WTC11 (cell line): Measurements from ENCODE around the gene ASNSD1. TPM values are rescaled to one million over a fixed set of nuclear protein-coding genes. Genes with fewer than 3 reads are reported as not detected.
"Not testable (repeated sequence)": the region's sequence is repeated elsewhere in the genome, so short reads cannot be mapped to it uniquely, and the experiment has no call there.

Source experiments
- ATAC-seq: fragments of 200-7000 bp; cut with Tn5 transposase; 2 replicates; pipeline ENCODE4 v1.10.0; 2021; ENCODE audit warnings: mild to moderate bottlenecking, moderate library complexity
- CTCF ChIA-PET: fragments of 300-600 bp; sonication (Branson Sonifier 250); formaldehyde crosslinking; loops from one replicate; lab custom pipeline; 2021; ENCODE audit warnings: antibody characterized with exemption; lab: Charles Lee
- POLR2A ChIA-PET: fragments of 350-600 bp; sonication (Branson Sonifier 250); formaldehyde crosslinking; loops from one replicate; lab custom pipeline; 2021; ENCODE audit warnings: antibody characterized with exemption; lab: Charles Lee
- DNase-seq: peaks from one replicate; pipeline ENCODE4 v3.0.0; 2021; ENCODE audit warnings: low spot score
- H3K27ac Mint-ChIP-seq: 2 replicates; pipeline ENCODE4 v1.8.0; 2021; ENCODE audit warnings: mixed read lengths
- H3K27me3 Mint-ChIP-seq: 2 replicates; pipeline ENCODE4 v1.8.0; 2021; ENCODE audit warnings: low read depth, mild to moderate bottlenecking, moderate library complexity, mixed read lengths
- H3K36me3 Mint-ChIP-seq: 2 replicates; pipeline ENCODE4 v1.8.0; 2021; ENCODE audit warnings: mixed read lengths
- H3K4me1 Mint-ChIP-seq: 2 replicates; pipeline ENCODE4 v1.8.0; 2022; ENCODE audit warnings: mixed read lengths
- H3K4me3 Mint-ChIP-seq: 2 replicates; pipeline ENCODE4 v1.8.0; 2021; ENCODE audit warnings: mild to moderate bottlenecking, moderate library complexity, mixed read lengths
- H3K9me3 Mint-ChIP-seq: 2 replicates; pipeline ENCODE4 v1.8.0; 2021; ENCODE audit warnings: mixed read lengths
- EMX1 ChIP-seq: fragments of 250-450 bp; sonication (Bioruptor Pico); IDR thresholded peaks from 2 replicates; pipeline ENCODE4 v1.8.0; 2021; ENCODE audit warnings: mild to moderate bottlenecking
- FOXK1 ChIP-seq: sonication (generic); formaldehyde crosslinking; IDR thresholded peaks from 2 replicates; pipeline ENCODE4 v1.8.0; 2022; ENCODE audit warnings: mild to moderate bottlenecking, moderate library complexity, missing genetic modification reagents
- HMGA2 ChIP-seq: fragments of 250-450 bp; sonication (Bioruptor Pico); IDR thresholded peaks from 2 replicates; pipeline ENCODE4 v1.4.0; 2021; ENCODE audit warnings: mild to moderate bottlenecking, moderate library complexity
- MAX ChIP-seq: sonication (generic); formaldehyde crosslinking; IDR thresholded peaks from 2 replicates; pipeline ENCODE4 v1.8.0; 2022; ENCODE audit warnings: mild to moderate bottlenecking, missing genetic modification reagents
- MXD4 ChIP-seq: fragments of 250-450 bp; sonication (Bioruptor Pico); IDR thresholded peaks from 2 replicates; pipeline ENCODE4 v1.8.0; 2021; ENCODE audit warnings: mild to moderate bottlenecking, moderate library complexity, borderline replicate concordance
- MYBL2 ChIP-seq: sonication (generic); formaldehyde crosslinking; IDR thresholded peaks from 2 replicates; pipeline ENCODE4 v1.8.1; 2023; ENCODE audit warnings: mild to moderate bottlenecking, moderate library complexity, missing genetic modification reagents
- NFYB ChIP-seq: sonication (generic); formaldehyde crosslinking; conservative IDR thresholded peaks from 2 replicates; pipeline ENCODE4 v1.8.0; 2022; ENCODE audit warnings: low read depth, missing genetic modification reagents
- OVOL2 ChIP-seq: fragments of 250-450 bp; sonication (Bioruptor Pico); IDR thresholded peaks from 2 replicates; pipeline ENCODE4 v1.9.0; 2021; ENCODE audit warnings: mild to moderate bottlenecking, borderline replicate concordance
- SMAD3 ChIP-seq: sonication (generic); formaldehyde crosslinking; IDR thresholded peaks from 2 replicates; pipeline ENCODE4 v1.8.0; 2022; ENCODE audit warnings: missing genetic modification reagents, mild to moderate bottlenecking, borderline replicate concordance
- SP1 ChIP-seq: sonication (generic); formaldehyde crosslinking; conservative IDR thresholded peaks from 2 replicates; pipeline ENCODE4 v1.8.1; 2022; ENCODE audit warnings: missing genetic modification reagents
- TCF7 ChIP-seq: sonication (generic); formaldehyde crosslinking; IDR thresholded peaks from 2 replicates; pipeline ENCODE4 v1.8.0; 2022; ENCODE audit warnings: mild to moderate bottlenecking, low read depth, missing genetic modification reagents, moderate library complexity
- USF1 ChIP-seq: sonication (generic); formaldehyde crosslinking; IDR thresholded peaks from 2 replicates; pipeline ENCODE4 v1.8.0; 2022; ENCODE audit warnings: mild to moderate bottlenecking, missing genetic modification reagents
- ZMAT4 ChIP-seq: fragments of 250-450 bp; sonication (Bioruptor Pico); IDR thresholded peaks from 2 replicates; pipeline ENCODE4 v1.9.0; 2021; ENCODE audit warnings: mild to moderate bottlenecking
- ZNF396 ChIP-seq: fragments of 250-450 bp; sonication (Bioruptor Pico); IDR thresholded peaks from 2 replicates; pipeline ENCODE4 v1.8.0; 2021; ENCODE audit warnings: mild to moderate bottlenecking, moderate library complexity, borderline replicate concordance
- ZNF423 ChIP-seq: fragments of 250-450 bp; sonication (Bioruptor Pico); IDR thresholded peaks from 2 replicates; pipeline ENCODE4 v2.1.2; 2022; ENCODE audit warnings: mild to moderate bottlenecking, moderate library complexity
- ZNF671 ChIP-seq: fragments of 250-450 bp; sonication (Bioruptor Pico); IDR thresholded peaks from 2 replicates; pipeline ENCODE4 v1.8.0; 2021; ENCODE audit warnings: mild to moderate bottlenecking
- total RNA-seq: library from RNA; stranded (reverse); gene quantifications from 3 replicates; pipeline ENCODE4 v1.2.3, GENCODE V29; 2021
- TF ChIP-seq, protein P1 (sequence below): sonication (generic); formaldehyde crosslinking; IDR thresholded peaks from 2 replicates; pipeline ENCODE4 v1.8.1; 2023; ENCODE audit warnings: mild to moderate bottlenecking, missing genetic modification reagents, moderate library complexity
- TF ChIP-seq, protein P2 (sequence below): sonication (generic); formaldehyde crosslinking; IDR thresholded peaks from 2 replicates; pipeline ENCODE4 v1.8.0; 2022; ENCODE audit warnings: mild to moderate bottlenecking, missing genetic modification reagents

ASNSD1 gene
- total RNA-seq, 1 experiment from 2014 or later = 30.5 TPM

DNA sequence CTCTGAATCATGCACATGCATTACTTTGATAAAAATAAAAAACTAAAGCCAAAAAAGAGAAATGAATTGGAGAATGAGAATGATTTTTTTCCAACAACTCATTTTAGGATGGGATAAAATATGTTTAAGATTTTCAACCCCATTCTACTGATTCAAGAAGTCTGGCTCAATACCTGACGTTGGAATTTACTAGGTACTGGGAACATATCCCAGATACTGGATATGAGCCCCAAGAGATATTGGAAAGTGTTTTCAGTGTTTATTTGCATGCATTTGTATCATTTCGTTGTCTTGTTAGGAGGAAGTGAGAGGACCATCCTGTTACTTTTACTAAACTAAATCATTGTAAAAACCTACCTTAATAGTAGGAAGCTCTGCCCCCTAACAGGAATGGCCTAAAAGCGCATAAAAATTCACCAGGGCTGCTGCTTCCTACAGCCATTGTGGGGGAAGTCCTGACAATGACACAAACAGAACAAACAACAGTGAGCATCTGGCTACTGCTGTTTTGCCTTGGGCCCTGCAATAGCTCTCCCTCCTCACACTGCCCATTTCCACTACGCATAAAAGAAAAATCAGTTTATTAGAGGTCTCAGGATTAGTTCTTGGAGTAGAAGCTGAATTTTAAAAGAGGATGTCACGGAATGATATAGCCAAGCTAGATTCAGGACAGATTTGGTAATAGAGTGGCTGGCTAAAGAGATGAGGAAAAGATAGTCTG is 48.4 kb downstream of the ASNSD1 start (continued):
- no peak for TF ChIP-seq ZNF396
- TF ChIP-seq MAX (CRISPR knock-in tag) = no peak
- TF ChIP-seq FOXK1 = no peak
- no peak for TF ChIP-seq MYBL2
- TF ChIP-seq, protein P1, sequence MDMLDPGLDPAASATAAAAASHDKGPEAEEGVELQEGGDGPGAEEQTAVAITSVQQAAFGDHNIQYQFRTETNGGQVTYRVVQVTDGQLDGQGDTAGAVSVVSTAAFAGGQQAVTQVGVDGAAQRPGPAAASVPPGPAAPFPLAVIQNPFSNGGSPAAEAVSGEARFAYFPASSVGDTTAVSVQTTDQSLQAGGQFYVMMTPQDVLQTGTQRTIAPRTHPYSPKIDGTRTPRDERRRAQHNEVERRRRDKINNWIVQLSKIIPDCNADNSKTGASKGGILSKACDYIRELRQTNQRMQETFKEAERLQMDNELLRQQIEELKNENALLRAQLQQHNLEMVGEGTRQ (CRISPR knock-in tag) = no peak
- TF ChIP-seq NFYB (CRISPR knock-in tag) = no peak
- no peak for TF ChIP-seq OVOL2 (CRISPR knock-in tag)
- TF ChIP-seq SMAD3 = no peak

DNA sequence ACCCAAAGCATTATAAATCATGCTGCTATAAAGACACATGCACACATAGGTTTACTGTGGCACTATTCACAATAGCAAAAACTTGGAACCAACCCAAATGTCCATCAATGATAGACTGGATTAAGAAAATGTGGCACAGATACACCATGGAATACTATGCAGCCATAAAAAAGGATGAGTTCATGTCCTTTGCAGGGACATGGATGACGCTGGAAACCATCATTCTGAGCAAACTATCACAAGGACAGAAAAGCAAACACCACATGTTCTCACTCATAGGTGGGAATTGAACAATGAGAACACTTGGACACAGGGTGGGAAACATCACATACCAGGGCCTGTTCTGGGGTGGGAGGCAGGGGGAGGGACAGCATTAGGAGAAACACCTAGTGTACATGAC is 56.3 kb downstream of the ASNSD1 start:
- POLR2A ChIA-PET, ATAC-seq, H3K27ac Mint-ChIP-seq, H3K4me3 Mint-ChIP-seq, H3K4me1 Mint-ChIP-seq, DNase-seq, CTCF ChIA-PET: not testable (repeated sequence)
- Mint-ChIP-seq H3K9me3 (peaks cover 50% of the 10 kb centered on the region), H3K36me3 (peaks cover 20% of the 10 kb centered on the region), H3K27me3 (peaks cover 11% of the 10 kb centered on the region)

GRCh38 chr2:189719571-189719970 is 58.3 kb downstream of the ASNSD1 start:
- no peak overlapping the region for H3K27ac Mint-ChIP-seq
- TF ChIP-seq MXD4 (CRISPR knock-in tag) = no peak
- TF ChIP-seq, protein P2, sequence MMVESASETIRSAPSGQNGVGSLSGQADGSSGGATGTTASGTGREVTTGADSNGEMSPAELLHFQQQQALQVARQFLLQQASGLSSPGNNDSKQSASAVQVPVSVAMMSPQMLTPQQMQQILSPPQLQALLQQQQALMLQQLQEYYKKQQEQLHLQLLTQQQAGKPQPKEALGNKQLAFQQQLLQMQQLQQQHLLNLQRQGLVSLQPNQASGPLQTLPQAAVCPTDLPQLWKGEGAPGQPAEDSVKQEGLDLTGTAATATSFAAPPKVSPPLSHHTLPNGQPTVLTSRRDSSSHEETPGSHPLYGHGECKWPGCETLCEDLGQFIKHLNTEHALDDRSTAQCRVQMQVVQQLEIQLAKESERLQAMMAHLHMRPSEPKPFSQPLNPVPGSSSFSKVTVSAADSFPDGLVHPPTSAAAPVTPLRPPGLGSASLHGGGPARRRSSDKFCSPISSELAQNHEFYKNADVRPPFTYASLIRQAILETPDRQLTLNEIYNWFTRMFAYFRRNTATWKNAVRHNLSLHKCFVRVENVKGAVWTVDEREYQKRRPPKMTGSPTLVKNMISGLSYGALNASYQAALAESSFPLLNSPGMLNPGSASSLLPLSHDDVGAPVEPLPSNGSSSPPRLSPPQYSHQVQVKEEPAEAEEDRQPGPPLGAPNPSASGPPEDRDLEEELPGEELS (CRISPR knock-in tag) = no peak
- TF ChIP-seq ZNF423 (CRISPR knock-in tag) = no peak
- TF ChIP-seq HMGA2 (CRISPR knock-in tag) = no peak
- TF ChIP-seq TCF7 (CRISPR knock-in tag) = no peak
- TF ChIP-seq ZMAT4 (CRISPR knock-in tag) = no peak
- no peak for TF ChIP-seq USF1 (CRISPR knock-in tag)
- no peak for TF ChIP-seq SP1 (CRISPR knock-in tag)
- TF ChIP-seq MYBL2 = no peak
- no peak for TF ChIP-seq ZNF671 (CRISPR knock-in tag)
- no peak for TF ChIP-seq EMX1 (CRISPR knock-in tag)
- DNase-seq = no peak
- CTCF ChIA-PET = no interaction called here
- peaks cover 2% of the 10 kb centered on the region for H3K27me3 Mint-ChIP-seq
- H3K9me3 Mint-ChIP-seq = peaks cover 33% of the 10 kb centered on the region
- H3K36me3 Mint-ChIP-seq = 0 out of 2 replicates have a peak, but pooled peaks cover 2% of the 10 kb centered on the region
- no peaks in the 10 kb centered on the region for H3K4me1 Mint-ChIP-seq
- no peak overlapping the region for H3K4me3 Mint-ChIP-seq
- no peak for ATAC-seq
- POLR2A ChIA-PET = no interaction called here

Other genes with a start within 250 kb of the ASNSD1 start
- 59.0 to 68.3 TPM (median 64.8 TPM) in 3 replicates for gene WDR75, start 220.0 kb upstream of the ASNSD1 start, total RNA-seq
- 0.53 to 0.76 TPM (median 0.57 TPM) in 3 replicates for gene SLC40A1, start 80.7 kb upstream of the ASNSD1 start, total RNA-seq
- gene ANKAR, start 13.2 kb downstream of the ASNSD1 start, total RNA-seq = 1.3 to 2.9 TPM (median 1.6 TPM) in 3 replicates
- 15.2 to 17.1 TPM (median 16.7 TPM) in 3 replicates for gene OSGEPL1, start 101.3 kb downstream of the ASNSD1 start, total RNA-seq
- 38.4 to 40.1 TPM (median 39.9 TPM) in 3 replicates for gene ORMDL1, start 122.9 kb downstream of the ASNSD1 start, total RNA-seq
- 49.8 to 74.5 TPM (median 69.5 TPM) in 3 replicates for gene PMS1, start 123.0 kb downstream of the ASNSD1 start, total RNA-seq